ENCODE results near the gene STX1B.

The STX1B gene

DNA sequence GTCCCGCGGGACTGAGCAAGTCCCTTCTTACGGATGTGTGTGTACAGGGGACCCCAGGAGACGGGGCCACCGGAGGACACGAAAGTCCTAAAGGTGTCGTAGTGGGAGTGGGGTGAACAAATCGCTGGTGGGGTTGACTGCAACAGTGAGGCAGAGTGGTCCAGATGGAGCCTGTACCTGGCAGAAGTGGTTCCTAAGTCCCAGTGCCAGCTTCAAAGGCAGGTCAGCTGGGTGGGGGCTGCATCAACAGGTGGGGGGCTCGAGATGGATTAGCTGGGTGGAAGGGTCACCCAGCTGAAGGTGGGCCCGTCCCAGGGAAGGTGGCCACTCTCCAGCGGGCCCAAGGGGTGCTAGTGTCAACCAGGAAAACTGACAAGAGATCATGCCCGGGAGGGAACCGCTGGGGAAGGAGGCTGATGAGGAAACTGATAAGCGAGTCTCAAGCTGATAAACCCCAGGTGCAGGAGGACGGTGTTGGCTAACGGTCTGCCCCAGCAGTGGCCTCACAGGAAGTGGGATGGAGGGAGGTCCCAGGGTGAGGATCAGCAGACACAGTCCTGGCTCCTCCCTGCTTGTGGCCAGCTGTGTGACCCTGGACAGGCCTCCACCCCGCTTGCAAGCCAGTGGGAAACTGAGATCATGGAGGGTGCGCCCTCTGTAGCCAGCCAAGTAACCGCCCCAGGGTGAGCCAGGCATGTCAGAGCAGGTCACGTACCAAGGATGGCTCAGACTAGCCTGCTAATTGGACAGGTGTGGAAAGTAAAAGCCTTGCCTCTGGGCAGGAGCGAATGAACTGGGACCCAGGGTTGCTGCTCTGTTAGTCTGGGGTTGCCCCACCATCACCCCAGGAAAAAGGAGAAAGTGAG lies 60.6 kb downstream of the STX1B start:
- TF ChIP-seq FOXP2 (optimal IDR thresholded peaks at IDR 0.05; ENCODE audit: borderline replicate concordance, extremely low read depth, extremely low read length, insufficient read depth) (no peak), POLR2AphosphoS5 (IDR thresholded peaks at IDR 0.05; ENCODE audit: low read depth, low read length) (peak; percentile 59), TAF1 (IDR thresholded peaks at IDR 0.05; ENCODE audit: borderline replicate concordance, insufficient read depth, low read length) (no peak), SIN3A (IDR thresholded peaks at IDR 0.05; ENCODE audit: borderline replicate concordance, insufficient read depth, low read length) (no peak)
- TF ChIP-seq, protein P1, sequence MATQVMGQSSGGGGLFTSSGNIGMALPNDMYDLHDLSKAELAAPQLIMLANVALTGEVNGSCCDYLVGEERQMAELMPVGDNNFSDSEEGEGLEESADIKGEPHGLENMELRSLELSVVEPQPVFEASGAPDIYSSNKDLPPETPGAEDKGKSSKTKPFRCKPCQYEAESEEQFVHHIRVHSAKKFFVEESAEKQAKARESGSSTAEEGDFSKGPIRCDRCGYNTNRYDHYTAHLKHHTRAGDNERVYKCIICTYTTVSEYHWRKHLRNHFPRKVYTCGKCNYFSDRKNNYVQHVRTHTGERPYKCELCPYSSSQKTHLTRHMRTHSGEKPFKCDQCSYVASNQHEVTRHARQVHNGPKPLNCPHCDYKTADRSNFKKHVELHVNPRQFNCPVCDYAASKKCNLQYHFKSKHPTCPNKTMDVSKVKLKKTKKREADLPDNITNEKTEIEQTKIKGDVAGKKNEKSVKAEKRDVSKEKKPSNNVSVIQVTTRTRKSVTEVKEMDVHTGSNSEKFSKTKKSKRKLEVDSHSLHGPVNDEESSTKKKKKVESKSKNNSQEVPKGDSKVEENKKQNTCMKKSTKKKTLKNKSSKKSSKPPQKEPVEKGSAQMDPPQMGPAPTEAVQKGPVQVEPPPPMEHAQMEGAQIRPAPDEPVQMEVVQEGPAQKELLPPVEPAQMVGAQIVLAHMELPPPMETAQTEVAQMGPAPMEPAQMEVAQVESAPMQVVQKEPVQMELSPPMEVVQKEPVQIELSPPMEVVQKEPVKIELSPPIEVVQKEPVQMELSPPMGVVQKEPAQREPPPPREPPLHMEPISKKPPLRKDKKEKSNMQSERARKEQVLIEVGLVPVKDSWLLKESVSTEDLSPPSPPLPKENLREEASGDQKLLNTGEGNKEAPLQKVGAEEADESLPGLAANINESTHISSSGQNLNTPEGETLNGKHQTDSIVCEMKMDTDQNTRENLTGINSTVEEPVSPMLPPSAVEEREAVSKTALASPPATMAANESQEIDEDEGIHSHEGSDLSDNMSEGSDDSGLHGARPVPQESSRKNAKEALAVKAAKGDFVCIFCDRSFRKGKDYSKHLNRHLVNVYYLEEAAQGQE (IDR thresholded peaks at IDR 0.05; ENCODE audit: insufficient read depth in 1 of 2, low read depth in 2 of 2, low read length in 2 of 2): no peak

DNA sequence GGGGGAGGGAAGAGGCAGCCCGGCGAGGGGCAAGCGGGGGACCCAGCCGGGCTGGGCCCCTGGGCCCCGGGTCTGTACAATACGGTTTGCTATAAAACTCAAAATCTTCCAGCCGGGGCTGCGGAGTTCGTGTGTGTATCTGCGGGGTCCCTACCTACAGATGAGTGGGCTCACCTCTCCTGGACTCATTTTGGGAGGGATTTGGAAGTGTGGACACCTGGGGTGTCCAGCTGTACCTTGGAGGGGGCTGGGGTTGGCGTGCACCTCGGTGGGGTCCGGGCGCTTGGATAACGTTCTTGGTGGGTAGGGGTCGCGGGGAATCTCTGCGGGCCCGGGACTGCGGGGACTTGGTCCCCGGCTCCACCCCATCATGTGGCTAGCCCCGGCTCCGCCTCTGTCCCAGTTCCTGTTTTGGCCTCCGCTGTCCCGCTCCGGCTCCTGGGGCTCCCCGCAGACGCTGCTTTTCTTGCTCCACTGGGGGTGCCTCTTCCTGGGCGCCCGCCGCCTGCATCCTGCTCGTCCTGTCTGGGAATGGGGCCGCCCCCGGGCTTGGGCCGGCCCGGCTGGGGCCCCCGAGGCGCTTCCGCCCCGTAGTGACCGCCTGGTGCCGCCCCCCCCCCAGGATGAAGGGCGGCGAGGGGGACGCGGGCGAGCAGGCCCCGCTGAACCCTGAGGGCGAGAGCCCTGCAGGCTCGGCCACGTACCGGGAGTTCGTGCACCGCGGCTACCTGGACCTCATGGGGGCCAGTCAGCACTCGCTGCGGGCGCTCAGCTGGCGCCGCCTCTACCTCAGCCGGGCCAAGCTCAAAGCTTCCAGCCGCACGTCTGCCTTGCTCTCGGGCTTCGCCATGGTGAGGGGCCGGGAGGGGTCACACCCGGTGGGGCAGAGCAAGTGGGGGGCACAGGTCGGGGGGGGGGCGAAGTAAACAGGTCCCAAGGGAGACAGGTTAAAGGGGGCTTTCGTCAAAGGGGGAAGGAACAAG lies 61.5 kb downstream of the STX1B start, which contains the start of gene ORAI3:
TSS of gene ORAI3 (plus strand) at position 402 of the 983 bp plus-strand sequence. CDS start at position 624, 222 bp downstream.
- TF ChIP-seq, protein P1 (IDR thresholded peaks at IDR 0.05; ENCODE audit: insufficient read depth in 1 of 2, low read depth in 2 of 2, low read length in 2 of 2): no peak

DNA sequence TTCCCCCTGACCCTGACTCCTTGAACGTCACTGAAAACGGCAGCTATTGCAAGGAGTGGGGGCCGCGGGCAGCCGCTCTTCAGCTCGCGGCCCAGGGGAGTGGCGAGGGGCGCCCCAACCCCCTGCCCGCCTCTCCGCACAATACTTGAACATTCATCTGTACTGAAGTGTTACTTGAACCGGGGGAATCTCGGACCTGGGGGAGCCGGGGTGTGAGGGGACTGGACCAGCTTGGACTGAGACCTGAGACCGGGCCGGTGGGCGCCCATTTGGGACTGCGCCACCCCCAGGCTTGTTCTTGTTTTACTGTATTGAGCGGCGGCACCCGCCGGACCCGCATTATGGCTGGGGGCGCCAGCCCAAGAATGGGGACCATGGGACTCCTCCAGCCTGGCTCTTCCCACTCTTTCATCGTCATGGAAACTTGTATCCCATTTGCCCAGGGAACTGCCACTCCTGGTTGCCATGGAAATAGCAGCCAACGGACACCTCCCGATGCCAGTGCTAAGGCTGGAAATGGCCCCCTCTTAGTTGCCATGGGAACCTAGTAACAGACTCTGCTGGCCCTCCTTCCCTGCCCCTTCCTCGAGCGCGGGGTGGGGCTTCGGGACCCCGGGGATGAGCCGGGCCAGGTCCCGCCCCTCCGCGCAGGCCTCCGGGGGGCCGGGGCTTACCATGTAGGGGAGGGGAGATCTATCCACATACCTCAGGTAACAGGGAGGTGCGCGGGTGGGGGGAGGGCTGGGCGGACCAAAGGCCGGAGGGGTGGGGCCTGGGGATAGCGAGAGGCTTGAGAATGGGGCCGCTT lies 62.4 kb downstream of the STX1B start:
- TF ChIP-seq FOXP2 (optimal IDR thresholded peaks at IDR 0.05; ENCODE audit: borderline replicate concordance, extremely low read depth, extremely low read length, insufficient read depth): no peak
- TF ChIP-seq POLR2AphosphoS5 (IDR thresholded peaks at IDR 0.05; ENCODE audit: low read depth, low read length): no peak
- TF ChIP-seq, protein P1 (IDR thresholded peaks at IDR 0.05; ENCODE audit: insufficient read depth in 1 of 2, low read depth in 2 of 2, low read length in 2 of 2): no peak
- no peak for TF ChIP-seq TAF1 (IDR thresholded peaks at IDR 0.05; ENCODE audit: borderline replicate concordance, insufficient read depth, low read length)
- no peak for TF ChIP-seq SIN3A (IDR thresholded peaks at IDR 0.05; ENCODE audit: borderline replicate concordance, insufficient read depth, low read length)

DNA sequence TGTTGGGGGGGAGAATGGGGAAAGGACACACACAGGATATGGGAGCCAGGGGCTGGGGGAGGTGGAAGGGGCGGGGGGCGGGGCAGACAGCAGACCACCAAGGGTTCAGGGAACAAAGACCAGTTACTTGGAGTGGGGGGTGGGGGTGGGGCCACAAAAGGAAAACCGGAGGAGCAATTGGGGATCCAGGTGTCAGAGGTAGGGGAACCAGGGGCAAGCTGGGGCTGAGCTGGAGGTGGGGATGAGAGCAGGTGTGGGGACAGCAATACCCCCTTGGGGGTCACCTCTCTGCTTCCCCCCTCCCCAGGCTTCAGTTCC lies 62.9 kb downstream of the STX1B start:
- TF ChIP-seq TAF1 (IDR thresholded peaks at IDR 0.05; ENCODE audit: borderline replicate concordance, insufficient read depth, low read length): no peak
